Endothelial cell of umbilical vein (primary cell): ENCODE measurements around the gene LSM14A.

ENCODE experiments used
- CTCF ChIP-seq, 2 donors: IDR thresholded peaks; 1 replicate in 1 of 2; 2 replicates in 1 of 2; pipeline ENCODE4 v1.5.1; 2011; ENCODE audit warnings: low read length in 2 of 2, mild to moderate bottlenecking in 2 of 2, moderate library complexity in 2 of 2, control low read depth in 1 of 2, inconsistent platforms in 1 of 2, low read depth in 1 of 2; ENCODE audit not compliant: insufficient read depth in 1 of 2; ENCODE audit errors: extremely low read depth in 1 of 2
- MYC ChIP-seq: IDR thresholded peaks from one replicate; pipeline ENCODE4 v1.6.1; 2011; ENCODE audit warnings: mild to moderate bottlenecking, low read depth, low read length
- POLR2A ChIP-seq: IDR thresholded peaks from 2 replicates; pipeline ENCODE4 v1.6.1; 2012; ENCODE audit warnings: low read depth, mild to moderate bottlenecking, control low read depth, low read length
- POLR2AphosphoS5 ChIP-seq: IDR thresholded peaks from 2 replicates; pipeline ENCODE4 v1.6.1; 2012; ENCODE audit warnings: low read depth, mild to moderate bottlenecking, control low read depth, low read length, moderate library complexity; ENCODE audit not compliant: insufficient read depth
- TF ChIP-seq, protein P1 (sequence below): IDR thresholded peaks from 2 replicates; pipeline ENCODE4 v1.6.1; 2011; ENCODE audit not compliant: insufficient read depth, insufficient read length

DNA sequence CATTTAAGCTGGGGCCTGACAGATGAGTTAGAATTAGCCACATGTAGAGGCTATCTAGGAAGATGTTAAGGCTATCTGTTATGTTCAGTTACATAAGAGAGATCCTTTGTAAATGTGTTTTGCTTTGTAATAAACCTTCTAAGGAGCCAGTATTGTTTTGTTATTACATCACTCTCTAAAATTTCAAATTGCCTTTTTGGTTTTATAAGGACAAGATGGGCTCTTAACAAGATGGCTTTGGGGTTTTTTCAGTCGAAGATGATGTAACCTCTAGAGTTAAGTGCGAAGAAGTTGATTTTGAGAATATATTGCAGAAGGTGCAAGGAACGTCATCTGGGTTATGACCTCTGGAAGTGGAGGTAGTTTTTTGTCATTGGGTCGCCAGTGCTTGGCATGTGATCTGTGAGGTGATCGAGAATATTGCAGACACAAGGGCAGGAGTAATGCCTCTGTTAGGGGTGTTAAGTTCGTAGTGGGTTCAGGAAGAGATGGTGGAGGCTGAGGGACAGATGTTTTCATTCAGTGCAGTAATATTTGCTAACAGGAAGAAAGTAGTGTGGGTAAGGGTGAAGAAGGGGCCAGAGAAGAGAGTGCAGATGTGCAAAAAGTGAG is 12.7 kb downstream of the LSM14A start:
- TF ChIP-seq MYC (no peak), POLR2A (no peak), CTCF (IDR thresholded peaks at IDR 0.05; ENCODE audit: extremely low read depth in 1 of 2, insufficient read depth in 1 of 2, low read depth in 1 of 2, low read length in 2 of 2) (no peak), POLR2AphosphoS5 (no peak)
- TF ChIP-seq, protein P1, sequence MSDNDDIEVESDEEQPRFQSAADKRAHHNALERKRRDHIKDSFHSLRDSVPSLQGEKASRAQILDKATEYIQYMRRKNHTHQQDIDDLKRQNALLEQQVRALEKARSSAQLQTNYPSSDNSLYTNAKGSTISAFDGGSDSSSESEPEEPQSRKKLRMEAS: no peak
